Right renal pelvis (tissue), 4 donors: ENCODE data around the gene FAM219B. TPM values are rescaled to one million over a fixed set of nuclear protein-coding genes. Genes with fewer than 3 reads are reported as not detected.
"Not testable (repeated sequence)": the region's sequence is repeated elsewhere in the genome, so short reads cannot be mapped to it uniquely, and the experiment has no call there.

ENCODE experiments used
- DNase-seq, 4 donors: peaks; one replicate each; pipeline ENCODE4 v3.0.0-alpha.2; 2013; ENCODE audit warnings: low read depth in 4 of 4, low spot score in 3 of 4, missing footprints in 1 of 4
- polyA plus RNA-seq, 4 donors: library from polyadenylated mRNA; unstranded; fragments of 120-200 nt; gene quantifications; one replicate each; pipeline ENCODE4 v1.2.1, GENCODE V29; 2013; ENCODE audit not compliant: insufficient read length in 4 of 4

Gene FAM219B
- polyA plus RNA-seq, 4 donors: 52.5 to 59.1 (median 56.5) TPM

DNA sequence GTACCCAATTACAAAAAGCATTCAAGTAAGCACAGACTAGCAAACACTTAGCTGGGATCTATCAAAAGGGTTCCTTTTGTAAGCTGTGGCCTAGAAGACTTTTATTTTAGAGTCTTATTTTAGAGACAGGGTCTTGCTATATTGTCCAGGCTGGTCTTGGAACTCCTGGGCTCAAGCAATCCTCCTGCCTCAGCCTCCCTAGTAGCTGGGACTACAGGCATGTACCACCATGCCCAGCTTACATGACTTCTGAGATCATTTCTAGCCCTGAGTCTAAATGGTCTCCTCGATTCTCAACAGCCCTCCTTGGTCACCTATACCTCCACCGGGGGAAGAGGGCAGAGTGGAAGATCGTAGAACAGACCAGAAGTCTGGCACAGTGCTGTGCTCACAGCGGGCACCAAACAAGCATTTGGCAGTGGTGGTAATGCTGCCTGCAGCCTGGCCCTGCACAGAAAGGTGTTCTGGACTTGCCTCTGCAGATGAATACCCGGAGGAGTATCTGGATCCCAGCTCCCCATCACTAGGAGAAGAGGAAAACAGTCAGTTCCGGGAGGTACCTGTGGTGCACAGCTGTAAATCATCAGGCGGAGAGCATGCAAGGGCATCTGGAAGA lies 2.4 kb downstream of the FAM219B start:
- DNase-seq: no peak

DNA sequence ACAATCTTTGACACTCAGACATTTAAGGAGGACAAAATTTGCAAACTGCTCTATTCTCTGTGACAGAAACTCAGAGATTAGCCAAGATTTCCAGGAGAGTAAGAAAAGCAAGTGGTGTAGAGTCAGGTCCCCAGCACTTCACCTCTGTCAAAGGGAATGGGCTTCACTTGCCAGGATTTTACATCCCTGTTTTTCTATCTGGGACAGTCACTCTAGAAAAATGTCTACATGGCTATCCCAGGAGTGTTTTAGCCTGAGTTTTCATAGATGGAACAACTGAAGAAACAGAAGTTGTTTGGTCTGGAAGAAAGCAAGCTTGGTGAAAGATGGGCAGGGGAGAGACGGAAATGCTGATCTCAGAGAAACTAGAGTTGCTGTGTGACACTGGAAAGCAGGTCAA lies 3.0 kb downstream of the FAM219B start:
- DNase-seq: no peak

DNA sequence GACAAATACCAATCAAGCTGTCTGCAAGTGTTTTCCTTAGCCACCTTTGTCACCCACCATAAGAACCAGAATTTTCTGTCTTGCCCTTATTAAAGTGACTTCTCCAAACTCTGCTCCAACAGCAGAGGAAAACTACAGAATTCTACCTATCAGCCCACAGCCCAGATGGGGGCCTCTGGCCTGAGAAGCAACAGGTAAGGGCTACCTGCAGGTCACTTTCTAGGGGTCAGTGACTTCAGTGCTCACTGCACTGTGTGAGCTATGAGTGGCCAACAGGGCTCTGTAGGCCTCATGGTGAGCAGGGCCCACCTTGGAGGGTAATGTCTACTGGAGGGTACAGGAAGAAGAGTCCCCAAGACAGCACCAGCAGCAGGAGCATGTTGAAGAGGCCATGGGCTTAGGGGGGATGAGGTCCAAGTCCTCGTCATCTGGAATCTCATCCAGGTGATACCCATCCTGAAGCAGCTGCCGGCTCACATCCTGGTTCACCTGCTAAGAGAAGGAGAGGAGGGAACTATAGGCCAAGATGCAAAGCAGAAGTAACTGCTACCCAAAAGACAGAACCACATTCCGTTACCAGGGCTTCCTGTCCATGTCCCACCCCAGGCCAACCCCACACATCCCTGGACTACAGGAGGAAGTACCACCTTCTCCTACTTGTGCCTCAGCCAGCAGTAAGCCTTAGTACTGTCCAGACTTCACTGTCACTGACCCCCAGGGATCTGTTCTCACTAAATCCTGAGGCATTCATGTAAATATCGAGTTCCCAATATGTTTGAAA lies 4.2 kb downstream of the FAM219B start:
- DNase-seq: no peak

DNA sequence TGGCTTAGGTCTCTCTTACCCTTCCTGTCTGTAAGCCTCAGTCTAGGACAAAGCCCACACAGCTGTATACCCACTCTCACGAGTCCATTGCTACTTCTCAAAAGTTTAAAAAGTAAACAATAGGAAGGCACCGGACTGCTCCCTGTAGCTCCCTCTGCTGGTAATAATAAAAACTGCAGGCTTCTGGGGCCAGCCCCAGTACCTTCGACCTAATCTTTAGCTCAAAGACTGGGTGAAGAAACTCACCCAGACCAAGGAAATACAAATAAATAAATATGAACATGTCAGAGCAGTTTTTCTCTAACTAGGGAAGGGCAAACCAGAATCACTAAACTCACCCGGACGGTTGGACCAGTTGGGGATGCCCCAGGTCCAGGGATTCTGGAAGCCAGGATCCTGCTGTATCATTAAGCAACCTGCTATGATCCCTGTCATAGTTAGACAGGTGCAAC lies 5.0 kb downstream of the FAM219B start:
- DNase-seq: peak in 3 of 4 donors; percentile 17 to 28 (median 24)

DNA sequence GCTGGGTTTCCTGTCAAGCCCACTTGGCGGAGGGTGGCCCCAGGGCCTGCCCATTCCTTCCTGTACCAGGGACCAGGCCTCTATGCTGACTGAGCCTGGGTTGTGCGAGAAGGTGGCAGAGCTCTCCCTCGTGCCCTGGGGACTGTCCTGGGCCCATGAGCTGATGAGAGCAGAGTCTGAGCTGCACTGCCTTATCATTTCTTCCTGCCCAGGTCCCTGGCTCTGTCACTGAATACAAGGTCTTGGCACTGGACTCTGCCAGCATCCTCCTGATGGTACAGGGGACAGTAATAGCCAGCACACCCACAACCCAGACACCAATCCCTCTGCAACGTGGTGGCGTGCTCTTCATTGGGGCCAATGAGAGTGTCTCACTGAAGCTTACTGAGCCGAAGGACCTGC lies 9.3 kb downstream of the FAM219B start:
- DNase-seq: no peak

DNA sequence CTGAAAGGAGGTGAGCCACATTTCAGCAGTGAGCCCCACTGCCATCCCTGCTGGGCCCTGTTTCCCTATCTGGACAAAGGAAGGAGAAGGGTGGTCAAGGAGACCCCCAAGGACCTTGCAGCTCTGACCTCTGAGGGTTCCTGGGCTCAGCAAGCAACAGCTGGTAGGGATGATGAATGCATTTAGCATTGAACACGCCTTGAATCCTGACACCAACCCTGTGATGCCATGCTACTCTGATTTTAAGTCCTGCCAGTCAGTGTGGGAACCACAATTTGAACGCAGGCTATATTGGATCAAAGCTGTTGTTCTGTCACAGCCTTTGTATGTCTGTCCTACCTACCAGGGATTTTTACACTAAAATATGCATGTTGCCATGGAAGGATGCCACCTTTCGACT lies 10.3 kb downstream of the FAM219B start:
- DNase-seq: no peak

DNA sequence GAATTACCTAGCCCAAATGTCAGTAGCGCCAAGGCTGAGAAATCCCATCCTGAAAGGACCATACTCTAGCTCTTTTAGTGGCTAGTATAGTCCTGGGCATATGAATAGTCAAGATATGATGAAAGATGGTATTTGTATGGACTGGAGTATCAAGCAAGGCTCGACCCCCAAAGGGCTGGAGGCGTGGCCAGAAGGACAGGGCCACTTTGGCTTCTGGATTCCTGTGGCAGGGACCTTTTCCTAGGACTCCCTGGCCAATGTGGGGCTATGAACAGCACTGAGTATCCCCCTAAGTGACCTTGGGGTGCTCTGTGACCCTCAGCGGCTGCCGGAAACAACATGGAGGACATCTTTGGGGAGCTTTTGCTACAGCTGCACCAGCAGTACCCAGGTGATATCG lies 10.8 kb downstream of the FAM219B start:
- DNase-seq: no peak

DNA sequence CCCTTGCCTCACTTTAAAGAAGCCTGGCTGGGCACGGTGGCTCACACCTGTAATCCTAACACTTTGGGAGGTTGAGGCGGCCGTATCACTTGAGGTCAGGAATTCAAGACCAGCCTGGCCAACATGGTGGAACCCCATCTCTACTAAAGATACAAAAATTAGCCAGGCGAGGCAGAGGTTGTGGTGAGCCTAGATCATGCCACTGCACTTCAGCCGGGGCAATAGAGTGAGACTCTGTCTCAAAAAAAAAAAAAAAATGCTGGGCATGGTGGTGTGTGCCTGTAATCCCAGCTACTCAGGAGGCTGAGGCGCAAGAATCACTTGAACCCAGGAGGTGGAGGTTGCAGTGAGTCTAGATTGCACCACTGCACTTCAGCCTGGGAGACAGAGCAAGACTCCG lies 12.3 kb downstream of the FAM219B start:
- DNase-seq: not testable (repeated sequence)

DNA sequence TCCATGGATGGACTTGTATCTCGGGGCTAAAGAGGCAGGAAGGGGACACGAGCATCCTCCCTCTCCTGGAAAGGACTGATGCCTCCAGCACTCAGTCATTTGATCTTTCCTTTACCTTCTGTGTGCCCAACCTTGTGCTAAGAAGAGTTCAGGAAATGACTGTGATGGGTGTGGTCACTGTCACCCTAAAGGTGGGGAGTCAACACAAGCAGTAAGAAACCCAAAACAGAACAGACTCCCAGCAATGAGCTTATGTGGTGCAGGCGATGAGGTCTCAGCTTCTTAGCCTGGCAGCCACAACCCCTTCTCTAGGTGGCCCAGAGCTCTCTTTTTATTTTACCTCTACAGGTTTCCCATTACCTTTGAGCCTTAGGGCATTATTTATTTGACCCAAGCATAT lies 13.0 kb downstream of the FAM219B start:
- DNase-seq: no peak

DNA sequence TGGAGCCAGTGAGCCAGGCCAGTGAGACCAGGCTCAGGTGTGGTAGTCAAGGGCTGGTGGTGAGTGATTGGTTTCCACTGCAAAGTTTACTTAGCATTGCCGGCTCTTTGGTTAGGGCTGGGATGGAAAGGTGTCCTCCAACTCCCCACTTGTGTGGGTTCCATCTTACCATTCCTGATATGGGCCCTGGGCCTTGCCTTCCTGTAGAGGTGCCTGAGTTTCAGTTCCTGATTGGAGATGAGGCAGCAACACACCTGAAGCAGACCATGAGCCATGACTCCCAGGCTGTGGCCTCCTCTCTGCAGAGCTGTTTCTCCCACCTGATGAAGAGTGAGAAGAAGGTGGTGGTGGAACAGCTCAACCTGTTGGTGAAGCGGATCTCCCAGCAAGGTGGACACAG lies 13.7 kb downstream of the FAM219B start:
- DNase-seq: no peak

DNA sequence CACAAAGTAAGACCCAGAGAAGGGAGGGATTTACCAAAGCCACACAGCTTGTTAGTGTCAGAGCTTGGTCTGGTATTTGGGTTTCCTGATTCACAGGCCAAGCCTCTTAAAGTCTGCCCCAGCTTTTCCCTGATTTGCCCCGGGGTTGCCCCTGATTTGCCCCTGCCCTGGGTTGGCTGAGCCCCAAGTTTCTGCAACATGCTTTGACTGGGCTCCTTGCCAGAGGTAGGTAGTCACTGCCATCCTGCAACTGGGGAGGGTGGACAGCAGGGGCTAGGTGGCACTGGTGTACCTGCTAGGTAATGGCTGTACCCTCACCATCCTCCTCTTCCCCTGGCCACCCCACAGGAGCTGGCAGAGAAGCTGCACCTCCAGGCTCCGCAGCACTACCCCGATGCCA lies 14.3 kb downstream of the FAM219B start:
- no peak for DNase-seq

DNA sequence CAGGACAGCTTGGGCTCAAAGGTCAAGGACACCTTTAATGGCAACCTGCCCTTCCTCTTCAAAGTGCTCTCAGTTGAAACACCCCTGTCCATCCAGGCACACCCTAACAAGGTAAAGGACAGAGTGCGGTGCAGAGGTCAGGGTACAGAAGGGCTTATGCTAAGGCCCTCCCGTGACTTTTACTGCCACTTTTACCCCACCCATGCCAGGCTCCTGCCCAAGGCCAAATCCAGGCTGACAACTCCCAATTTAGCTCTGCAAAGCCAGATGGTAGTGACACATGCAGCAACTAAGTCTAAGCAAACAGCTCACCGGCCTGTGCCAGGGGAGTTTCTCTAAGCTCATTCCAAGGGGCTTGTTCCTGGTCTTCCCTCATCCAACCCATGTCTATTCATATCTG lies 15.2 kb downstream of the FAM219B start:
- DNase-seq: no peak

DNA sequence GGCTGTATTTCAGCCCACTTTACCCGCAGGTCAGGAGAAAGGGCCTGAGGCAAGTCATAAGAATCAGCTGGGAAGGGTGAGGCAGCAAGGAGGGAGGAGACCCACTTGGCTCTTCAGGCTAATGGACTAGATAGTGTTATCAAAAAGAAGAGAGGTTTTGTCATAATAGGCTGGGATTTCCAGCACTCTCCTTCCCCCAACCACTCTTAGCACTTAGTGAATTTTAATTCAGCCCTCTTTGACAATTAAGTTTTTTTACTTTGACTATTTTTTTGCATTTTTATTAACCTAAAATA lies 16.0 kb downstream of the FAM219B start:
- DNase-seq: no peak

DNA sequence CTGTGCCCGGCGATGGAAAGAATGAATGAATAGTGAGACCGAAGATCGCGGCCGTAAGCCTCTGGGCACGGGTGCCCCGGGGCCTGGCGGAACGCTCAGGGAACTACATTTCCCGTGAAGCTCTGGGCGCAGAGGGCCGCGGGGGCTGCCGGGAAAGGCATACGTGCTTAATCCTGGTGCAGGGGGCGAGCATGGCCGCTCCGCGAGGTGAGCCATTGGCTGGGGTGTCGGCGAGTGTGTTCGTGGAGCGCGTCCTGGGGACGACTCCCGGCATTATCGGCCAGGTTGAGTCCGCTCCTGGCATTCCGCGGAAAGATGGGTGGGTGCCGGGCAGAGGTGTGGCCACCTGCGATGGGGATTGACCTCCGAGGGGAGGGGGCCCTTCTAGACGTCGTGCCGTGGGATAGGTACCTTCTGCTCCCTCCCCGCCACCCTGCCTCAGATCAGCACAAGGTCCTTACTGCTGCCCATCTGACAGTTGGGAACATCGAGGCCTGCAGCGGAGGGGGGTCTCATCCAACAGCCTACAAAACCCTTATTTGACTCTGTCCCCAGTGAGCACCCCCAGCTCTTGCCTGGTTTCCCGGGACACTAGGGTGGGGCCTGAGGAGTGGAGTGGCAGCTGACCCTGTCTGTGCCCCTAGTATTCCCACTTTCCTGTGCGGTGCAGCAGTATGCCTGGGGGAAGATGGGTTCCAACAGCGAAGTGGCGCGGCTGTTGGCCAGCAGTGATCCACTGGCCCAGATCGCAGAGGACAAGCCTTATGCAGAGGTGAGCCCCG lies 16.6 kb downstream of the FAM219B start, which contains the start of gene MPI:
TSS of gene MPI (plus strand) at position 160 of the 782 bp plus-strand sequence. CDS start at position 192, 32 bp downstream.
- DNase-seq: peak in 1 of 4 donors; percentile 73

DNA sequence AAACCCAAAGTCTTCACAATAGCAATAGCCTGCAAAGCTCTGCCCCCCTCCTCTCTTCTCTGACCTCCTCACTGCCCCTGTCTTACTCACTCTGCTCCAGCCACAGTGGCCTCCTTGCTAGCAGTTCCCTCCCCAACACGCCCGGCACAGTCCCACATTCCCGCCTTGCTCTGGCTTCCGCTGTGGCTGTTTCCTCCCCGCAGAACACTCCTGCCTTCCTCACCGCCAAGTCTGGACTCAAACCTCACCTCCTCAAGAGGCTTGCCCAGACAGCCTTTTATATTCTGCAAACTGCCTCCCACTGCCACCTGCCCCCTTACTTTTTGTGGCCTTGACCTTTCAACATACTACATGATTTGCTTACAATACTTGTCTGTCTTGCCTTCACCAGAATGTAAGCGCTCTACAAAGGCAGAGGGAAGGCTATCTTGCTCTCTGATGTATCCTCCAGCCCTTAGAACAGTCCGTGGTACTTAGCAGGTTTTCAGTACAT lies 17.2 kb downstream of the FAM219B start:
- DNase-seq: no peak

DNA sequence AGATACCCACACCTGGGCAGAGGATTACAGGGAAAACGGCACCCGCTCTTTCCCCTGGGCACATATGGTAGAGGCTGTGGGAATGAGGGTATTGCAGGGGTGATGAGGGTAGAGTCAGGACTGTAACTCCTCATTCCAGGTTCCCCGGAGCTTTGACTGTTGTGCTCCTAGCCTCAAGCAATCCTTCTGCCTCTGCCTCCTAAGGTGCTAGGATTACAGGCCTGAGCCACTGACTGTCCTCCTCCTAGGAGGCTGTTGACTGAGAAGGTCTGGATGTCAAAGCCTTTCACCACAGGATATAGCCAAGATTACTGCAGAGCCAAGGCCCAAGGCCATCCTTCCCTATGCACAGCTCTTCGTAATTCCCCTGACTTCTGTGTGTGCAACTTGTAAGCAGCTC lies 17.9 kb downstream of the FAM219B start:
- no peak for DNase-seq

DNA sequence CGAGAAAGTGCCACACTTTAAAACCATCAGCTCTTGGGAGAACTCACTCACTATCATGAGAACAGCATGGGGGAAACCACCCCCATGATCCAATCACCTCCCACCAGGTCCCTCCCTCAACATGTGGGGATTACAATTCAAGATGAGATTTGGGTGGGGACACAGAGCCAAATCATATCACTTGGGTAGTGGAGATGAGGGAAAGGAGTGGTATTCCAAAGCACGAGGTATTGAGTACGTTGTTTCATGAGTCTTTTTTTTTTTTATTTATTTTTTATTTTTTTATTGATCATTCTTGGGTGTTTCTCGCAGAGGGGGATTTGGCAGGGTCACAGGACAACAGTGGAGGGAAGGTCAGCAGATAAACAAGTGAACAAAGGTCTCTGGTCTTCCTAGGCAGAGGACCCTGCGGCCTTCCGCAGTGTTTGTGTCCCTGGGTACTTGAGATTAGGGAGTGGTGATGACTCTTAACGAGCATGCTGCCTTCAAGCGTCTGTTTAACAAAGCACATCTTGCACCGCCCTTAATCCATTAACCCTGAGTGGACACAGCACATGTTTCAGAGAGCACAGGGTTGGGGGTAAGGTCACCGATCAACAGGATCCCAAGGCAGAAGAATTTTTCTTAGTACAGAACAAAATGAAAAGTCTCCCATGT lies 19.0 kb downstream of the FAM219B start:
- not testable (repeated sequence) for DNase-seq

DNA sequence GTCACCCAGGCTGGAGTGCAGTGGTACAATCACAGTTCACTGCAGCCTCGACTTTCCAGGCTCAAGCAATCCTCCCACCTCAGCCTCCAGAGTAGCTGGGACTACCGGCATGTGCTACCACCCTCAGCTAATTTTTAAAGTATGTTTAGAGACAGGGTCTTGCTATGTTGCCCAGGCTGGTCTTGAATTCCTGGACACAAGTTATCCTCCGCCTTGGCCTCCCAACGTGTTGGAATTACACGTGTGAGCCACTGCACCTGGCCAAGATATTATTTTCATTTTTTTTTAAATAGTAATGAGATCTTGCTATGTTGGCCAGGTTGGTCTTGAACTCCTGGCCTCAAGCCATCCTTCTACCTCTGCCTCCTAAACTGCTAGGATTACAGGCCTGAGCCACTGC lies 21.2 kb downstream of the FAM219B start:
- DNase-seq: no peak

DNA sequence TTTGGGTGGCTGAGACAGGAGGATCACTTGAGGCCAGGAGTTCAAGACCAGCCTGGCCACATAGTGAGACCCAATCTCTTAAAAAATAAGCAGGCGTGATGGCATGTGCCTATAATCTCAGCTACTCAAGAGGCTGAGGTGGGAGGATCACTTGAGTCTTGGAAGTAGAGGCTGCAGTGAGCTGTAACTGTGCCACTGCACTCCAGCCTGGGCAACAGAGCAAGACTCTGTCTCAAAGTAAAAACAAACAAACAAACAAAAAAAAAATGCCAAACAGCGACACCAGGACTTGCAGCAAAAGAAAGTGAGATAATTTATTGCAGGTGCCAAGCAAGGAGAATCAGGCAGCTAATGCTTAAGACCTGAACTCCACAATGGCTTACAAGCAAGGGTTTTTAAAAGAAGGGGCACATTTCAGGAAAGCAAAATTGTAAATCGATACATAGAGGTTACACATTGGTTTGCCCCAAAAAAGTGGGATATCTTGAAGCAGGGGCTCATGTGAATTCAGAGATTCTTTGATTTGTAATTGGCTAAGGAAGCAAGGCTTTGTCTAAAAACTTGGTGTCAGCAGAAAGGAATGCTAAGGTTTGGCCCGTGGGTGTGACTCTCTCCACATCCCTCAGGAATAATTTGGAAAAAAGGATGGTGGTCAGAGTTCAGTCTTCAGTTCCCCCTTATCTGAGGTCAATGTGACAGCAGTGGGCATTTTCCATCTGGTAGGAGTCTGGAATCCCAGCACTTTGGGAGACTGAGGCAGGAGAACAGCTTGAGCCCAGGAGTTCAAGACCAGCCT lies 22.0 kb downstream of the FAM219B start:
- DNase-seq: no peak

DNA sequence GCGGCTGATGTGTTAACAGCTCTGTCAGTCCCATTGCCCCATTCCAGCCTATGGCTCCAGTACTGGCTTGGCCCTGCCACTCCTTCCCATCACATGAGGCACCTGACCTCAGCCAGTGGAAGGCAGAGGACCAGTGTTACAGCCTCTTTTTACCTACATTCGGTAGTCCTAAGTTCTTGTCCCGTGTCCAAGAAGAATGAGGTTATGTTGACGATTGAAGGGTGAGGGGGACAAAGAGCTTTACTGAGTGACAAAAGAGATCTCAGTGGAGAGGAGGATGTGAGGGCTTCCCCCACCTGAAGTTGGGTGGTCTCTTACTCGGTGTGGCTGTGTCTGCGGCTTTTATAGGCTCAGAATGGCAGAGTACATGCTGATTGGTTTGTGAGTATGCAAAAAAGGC lies 24.1 kb downstream of the FAM219B start:
- DNase-seq: no peak
